ENCODE measurements around the gene RUSC1.
"Not testable (repeated sequence)": the region's sequence is repeated elsewhere in the genome, so short reads cannot be mapped to it uniquely, and the experiment has no call there.

RUSC1 gene, protein sequence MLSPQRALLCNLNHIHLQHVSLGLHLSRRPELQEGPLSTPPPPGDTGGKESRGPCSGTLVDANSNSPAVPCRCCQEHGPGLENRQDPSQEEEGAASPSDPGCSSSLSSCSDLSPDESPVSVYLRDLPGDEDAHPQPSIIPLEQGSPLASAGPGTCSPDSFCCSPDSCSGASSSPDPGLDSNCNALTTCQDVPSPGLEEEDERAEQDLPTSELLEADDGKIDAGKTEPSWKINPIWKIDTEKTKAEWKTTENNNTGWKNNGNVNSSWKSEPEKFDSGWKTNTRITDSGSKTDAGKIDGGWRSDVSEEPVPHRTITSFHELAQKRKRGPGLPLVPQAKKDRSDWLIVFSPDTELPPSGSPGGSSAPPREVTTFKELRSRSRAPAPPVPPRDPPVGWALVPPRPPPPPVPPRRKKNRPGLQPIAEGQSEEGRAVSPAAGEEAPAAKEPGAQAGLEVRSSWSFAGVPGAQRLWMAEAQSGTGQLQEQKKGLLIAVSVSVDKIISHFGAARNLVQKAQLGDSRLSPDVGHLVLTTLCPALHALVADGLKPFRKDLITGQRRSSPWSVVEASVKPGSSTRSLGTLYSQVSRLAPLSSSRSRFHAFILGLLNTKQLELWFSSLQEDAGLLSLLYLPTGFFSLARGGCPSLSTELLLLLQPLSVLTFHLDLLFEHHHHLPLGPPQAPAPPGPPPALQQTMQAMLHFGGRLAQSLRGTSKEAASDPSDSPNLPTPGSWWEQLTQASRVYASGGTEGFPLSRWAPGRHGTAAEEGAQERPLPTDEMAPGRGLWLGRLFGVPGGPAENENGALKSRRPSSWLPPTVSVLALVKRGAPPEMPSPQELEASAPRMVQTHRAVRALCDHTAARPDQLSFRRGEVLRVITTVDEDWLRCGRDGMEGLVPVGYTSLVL

GRCh38 chr1:155320661-155321617 is at the start of gene RUSC1:
TSS of gene RUSC1 (plus strand) at chr1:155320894. CDS start at chr1:155321774, 880 bp downstream.
- in situ Hi-C loops (cut with HindIII; ENCODE audit: low sequenced_read_pairs), result no loop called here

DNA sequence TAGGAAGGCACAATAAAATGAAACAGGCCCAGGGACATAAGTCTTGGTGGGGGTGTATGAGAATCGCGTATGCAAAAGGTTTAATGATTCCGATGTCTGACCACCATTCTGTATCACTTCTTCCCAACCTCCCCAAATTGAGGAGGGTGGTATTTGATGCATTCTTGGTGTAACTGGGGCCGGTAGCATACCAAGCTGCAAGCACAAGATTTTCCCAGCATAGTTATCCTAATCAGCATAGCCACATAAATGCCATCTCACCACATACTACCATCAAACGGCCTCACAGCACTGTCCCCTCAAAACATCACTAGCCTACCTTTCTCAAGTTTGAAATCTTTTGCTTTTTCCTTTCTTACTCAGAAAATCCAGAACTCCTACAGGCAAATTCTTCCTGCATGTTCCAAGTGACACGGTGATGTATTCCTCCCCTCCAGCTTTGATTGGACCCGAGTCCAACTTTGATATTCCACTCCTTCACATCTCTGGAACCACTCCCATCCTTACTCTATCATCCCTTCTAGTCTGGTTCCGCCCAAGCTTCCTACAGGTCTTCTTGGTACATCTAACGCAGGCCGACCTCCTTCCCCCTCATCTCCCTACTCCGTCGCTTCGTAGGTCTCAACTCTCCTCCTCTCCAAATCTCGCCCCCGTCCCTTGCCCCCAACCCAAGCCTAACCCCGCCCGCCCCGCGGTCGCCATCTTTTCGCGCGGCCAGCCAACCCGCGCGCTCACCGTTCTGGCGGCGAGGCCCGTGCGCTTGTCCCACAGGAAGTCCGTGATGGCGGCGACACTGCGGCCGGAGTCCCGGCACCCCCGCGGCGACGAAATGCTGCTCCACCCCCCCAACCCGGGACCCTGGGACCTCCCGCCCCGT is 48.0 kb upstream of the RUSC1 start:
- in situ Hi-C loops (cut with HindIII; ENCODE audit: low sequenced_read_pairs), result loop anchor here (5.0 kb wide), 1 partner anchor 65 kb away; no protein-coding TSS in a partner anchor

DNA sequence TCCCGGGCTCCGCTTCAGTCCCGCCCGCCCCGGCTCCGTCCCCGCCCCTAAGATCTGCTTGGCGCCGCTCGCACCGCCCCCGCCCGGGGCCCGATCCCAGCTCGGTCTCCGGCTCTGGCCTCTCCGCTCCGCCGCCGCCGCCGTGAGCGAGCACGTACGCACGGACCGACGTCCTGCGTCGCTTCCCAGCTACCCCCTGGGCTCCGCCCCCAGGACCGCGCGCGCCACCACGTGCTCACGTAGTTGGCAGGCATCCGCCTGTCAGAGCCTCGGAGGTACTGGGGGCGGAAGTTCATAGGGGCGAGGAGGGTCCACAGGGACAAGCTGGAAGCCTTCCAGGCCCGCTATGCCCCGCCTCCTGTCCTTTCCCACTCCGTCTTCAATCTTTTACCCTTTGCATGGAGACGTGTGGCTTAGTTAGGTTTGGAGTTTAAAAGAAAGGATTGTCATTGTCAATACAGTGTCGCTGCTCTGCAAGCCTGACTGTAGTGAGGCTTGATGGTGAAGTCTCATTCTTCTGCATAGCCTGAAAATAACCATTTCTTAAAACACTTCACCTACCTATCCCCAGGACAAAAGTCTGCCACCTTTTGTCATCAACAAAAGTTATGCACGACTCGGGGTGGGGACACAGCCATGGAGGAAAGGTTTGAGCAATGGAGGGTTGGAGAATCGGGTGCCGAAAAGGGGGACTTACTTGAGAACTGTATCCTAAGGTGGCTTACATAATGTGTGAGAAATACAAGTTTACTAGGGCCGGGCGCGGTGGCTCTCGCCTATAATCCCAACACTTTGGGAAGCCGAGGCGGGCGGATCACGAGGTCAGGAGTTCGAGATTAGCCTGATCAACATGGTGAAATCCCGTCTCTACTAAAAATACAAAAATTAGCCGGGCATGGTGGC is 47.1 kb upstream of the RUSC1 start, which contains the start of gene CLK2:
Gene CLK2 (minus strand): TSS at position 162 of the 903 bp plus-strand sequence. CDS start 2,527 bp downstream, outside the sequence.
- in situ Hi-C loops (cut with HindIII; ENCODE audit: low sequenced_read_pairs), result loop anchor here (5.0 kb wide), 1 partner anchor 64 kb away; no protein-coding TSS in a partner anchor

- in situ Hi-C loops (cut with HindIII; ENCODE audit: low sequenced_read_pairs), result no loop called here
Measured at GRCh38 chr1:155277070-155277901, 43.4 kb upstream of the RUSC1 start, which contains the start of gene HCN3. TSS of gene HCN3 (plus strand) at chr1:155277463. CDS start at chr1:155277591, 128 bp downstream.

DNA sequence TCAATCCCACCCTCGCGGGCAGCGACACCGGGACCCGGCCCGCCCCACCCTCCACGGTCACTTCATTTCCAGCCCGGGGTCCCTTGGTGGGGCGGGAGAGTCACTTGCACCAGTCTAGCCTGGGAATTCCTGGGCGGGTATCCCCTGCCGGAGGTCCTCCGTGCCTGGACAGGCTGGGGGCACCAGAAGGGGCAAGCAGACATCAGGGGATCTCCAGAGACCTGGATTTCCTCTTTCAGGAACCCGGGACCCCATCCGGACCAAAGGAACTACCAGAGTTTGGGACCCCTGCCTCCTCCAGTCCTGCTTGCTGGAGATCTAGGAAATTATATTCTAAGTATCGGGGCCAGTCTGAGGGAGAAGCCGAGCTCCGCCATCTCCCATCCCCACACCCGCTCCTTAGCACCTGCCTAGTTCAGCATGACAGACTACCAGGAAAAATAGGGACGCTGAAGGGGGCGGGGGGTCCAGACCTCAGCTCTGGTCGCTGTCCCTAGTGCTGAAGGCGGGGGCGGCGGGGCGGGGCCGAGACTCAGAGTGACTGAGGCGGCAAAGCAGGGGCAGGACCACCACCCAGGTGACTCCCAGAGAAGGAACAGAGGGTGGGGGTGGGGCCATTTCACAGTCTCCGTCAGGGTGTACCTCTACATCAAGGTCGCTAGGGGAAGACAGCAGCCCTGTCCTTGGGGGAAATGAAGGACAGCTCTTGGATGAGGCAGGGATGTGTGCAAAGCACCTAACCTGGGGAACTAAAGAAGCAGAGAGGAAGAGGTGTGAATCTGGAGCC is 42.6 kb upstream of the RUSC1 start:
- in situ Hi-C loops (cut with HindIII; ENCODE audit: low sequenced_read_pairs), result no loop called here

- in situ Hi-C loops (cut with HindIII; ENCODE audit: low sequenced_read_pairs), result no loop called here
Measured at GRCh38 chr1:155278689-155279160, 42.0 kb upstream of the RUSC1 start.

DNA sequence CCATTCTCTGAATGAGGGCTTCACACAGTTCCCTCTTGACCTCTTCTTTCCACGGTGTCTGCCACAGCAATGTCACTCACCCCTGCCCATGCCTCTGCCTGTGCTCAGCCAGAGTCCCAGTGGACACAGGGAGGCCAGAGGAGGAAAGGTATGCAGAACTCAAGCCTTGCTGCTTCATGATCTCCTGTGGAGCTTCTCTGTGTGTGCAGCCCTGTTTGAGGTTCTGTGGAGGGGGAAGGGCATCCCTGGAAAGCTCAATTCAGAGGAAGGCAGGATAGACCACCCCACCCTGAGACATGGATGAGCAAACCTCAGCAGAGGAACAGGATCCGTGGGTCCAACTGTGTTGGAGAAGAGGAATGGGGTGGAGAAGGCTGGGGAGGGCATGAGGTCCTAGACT is 41.4 kb upstream of the RUSC1 start:
- in situ Hi-C loops (cut with HindIII; ENCODE audit: low sequenced_read_pairs), result no loop called here

GRCh38 chr1:155282488-155283091 is 38.1 kb upstream of the RUSC1 start:
- in situ Hi-C loops (cut with HindIII; ENCODE audit: low sequenced_read_pairs), result no loop called here

DNA sequence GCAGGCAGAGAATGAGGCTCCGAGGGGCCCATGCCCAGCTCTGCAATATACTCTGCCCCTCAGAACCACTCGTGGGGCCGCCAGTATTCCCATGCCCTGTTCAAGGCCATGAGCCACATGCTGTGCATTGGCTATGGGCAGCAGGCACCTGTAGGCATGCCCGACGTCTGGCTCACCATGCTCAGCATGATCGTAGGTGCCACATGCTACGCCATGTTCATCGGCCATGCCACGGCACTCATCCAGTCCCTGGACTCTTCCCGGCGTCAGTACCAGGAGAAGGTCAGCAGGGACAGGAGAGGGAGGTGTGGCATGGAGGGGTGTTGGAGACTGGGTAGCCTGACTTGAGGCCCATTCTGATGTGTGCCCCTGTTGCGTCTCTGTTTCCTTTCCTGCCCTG is 36.2 kb upstream of the RUSC1 start:
- in situ Hi-C loops (cut with HindIII; ENCODE audit: low sequenced_read_pairs), result no loop called here

GRCh38 chr1:155285063-155285462 is 35.6 kb upstream of the RUSC1 start:
- in situ Hi-C loops (cut with HindIII; ENCODE audit: low sequenced_read_pairs), result no loop called here

GRCh38 chr1:155285631-155286044 is 35.1 kb upstream of the RUSC1 start:
- in situ Hi-C loops (cut with HindIII; ENCODE audit: low sequenced_read_pairs), result no loop called here

- in situ Hi-C loops (cut with HindIII; ENCODE audit: low sequenced_read_pairs), result no loop called here
Measured at GRCh38 chr1:155286544-155286943, 34.1 kb upstream of the RUSC1 start.

GRCh38 chr1:155287987-155288543 is 32.6 kb upstream of the RUSC1 start:
- in situ Hi-C loops (cut with HindIII; ENCODE audit: low sequenced_read_pairs), result no loop called here

GRCh38 chr1:155291006-155291405 is 29.7 kb upstream of the RUSC1 start:
- in situ Hi-C loops (cut with HindIII; ENCODE audit: low sequenced_read_pairs), result not testable (repeated sequence)

DNA sequence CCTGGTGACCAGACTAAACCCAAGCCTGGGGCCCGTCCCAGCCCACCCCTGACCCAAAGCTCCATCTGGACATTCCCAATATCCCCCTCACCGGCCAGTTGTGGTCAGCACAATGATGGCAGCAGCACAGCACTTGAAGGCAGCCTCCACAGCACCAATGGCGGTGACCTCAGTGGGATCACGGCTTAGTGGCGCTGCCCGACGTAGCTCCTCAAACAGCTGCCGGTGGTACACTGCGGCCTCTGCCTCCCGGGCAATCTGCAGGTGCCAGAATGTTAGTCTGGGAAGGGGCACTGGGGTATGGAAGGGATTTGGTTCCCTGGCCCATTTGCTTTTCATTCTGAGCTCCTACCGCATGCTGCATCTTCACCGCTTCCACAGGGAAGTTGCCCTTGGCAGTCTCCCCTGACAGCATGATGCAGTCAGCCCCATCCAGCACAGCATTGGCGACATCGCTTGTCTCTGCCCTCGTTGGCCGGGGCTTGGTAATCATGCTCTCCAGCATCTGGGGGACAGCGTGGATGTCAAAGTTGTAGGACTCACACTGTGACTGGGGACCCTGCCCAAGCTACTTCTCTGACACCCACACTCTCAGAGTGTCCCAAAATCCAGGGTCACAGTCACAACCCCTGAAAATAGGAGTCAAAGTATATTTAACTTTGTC is 27.5 kb upstream of the RUSC1 start:
- in situ Hi-C loops (cut with HindIII; ENCODE audit: low sequenced_read_pairs), result no loop called here
